HL-60 (cell line): Measurements from ENCODE around the gene ABCC1.

ENCODE experiments used
- CTCF ChIP-seq: IDR thresholded peaks from one replicate; pipeline ENCODE4 v1.5.1; 2011; ENCODE audit warnings: low read length, control low read depth, inconsistent platforms; ENCODE audit not compliant: insufficient read depth
- POLR2AphosphoS5 ChIP-seq: IDR thresholded peaks from 2 replicates; pipeline ENCODE4 v1.6.1; 2012; ENCODE audit warnings: low read depth

GRCh38 chr16:16111639-16112038 is 162.2 kb downstream of the ABCC1 start:
- TF ChIP-seq CTCF: no peak
- no peak for TF ChIP-seq POLR2AphosphoS5
